HCT116 (cell line): ENCODE results near the gene SESN1. TPM values are rescaled to one million over a fixed set of nuclear protein-coding genes. Genes with fewer than 3 reads are reported as not detected.

Experiments used
- ATAC-seq: fragments of 200-7000 bp; cut with Tn5 transposase; 2 replicates; pipeline ENCODE4 v1.9.1; 2020; ENCODE audit warnings: mild to moderate bottlenecking, moderate library complexity
- BruUV-seq: library from RNA; stranded (reverse); fragments of 400-500 nt; replicated peaks from 2 replicates; lab custom pipeline; 2021; lab: Mats Ljungman, UMichigan
- CTCF ChIA-PET: fragments of 300-600 bp; sonication (Branson Sonifier 250); formaldehyde crosslinking; loops from one replicate; lab custom pipeline; 2021; ENCODE audit warnings: antibody characterized with exemption; lab: Charles Lee
- POLR2A ChIA-PET: fragments of 300-600, 350-600 bp; sonication (Branson Sonifier 250); formaldehyde crosslinking; loops from one replicate; lab custom pipeline; 2021; ENCODE audit warnings: antibody characterized with exemption; lab: Charles Lee
- RAD21 ChIA-PET, 2 experiments: fragments of 300-600 bp; sonication (Branson Sonifier 250); formaldehyde crosslinking; loops; one replicate each; lab custom pipeline; 2023; ENCODE audit warnings: low total read pairs in 2 of 2; ENCODE audit not compliant: uncharacterized antibody in 2 of 2, unreplicated experiment in 2 of 2, low non-redundant PET in 1 of 2; lab: Charles Lee
- DNase-seq: peaks from one replicate; pipeline ENCODE4 v3.0.0-alpha.2; 2010; ENCODE audit warnings: low read depth, low spot score
- H2AFZ ChIP-seq: fragments of 200-600 bp; shearing (Covaris generic), sonication (generic); 2 replicates; pipeline ENCODE4 v1.6.1; 2017; ENCODE audit warnings: low read depth, mixed run types, mixed read lengths, antibody characterized with exemption, low read length; ENCODE audit not compliant: poor library complexity, severe bottlenecking
- H3K27ac ChIP-seq: 2 replicates; pipeline ENCODE4 v1.5.1; 2012; ENCODE audit warnings: low read depth, low read length
- H3K27me3 ChIP-seq: fragments of 200-600 bp; sonication (generic); 2 replicates; pipeline ENCODE4 v1.6.1; 2016; ENCODE audit warnings: mixed run types, low read length, mixed read lengths; ENCODE audit not compliant: insufficient read depth
- H3K36me3 ChIP-seq, 2 experiments: fragments of 200-500 bp in 1 of 2; fragments of 200-600 bp in 1 of 2; sonication (Bioruptor generic) in 1 of 2; sonication (generic) in 1 of 2; 2 replicates each; pipeline versions ENCODE4 v1.5.1 to v1.6.1; 2014 to 2016; ENCODE audit warnings: low read length in 2 of 2, inconsistent platforms in 1 of 2, mixed read lengths in 1 of 2, mixed run types in 1 of 2; ENCODE audit not compliant: insufficient read depth in 2 of 2, control insufficient read depth in 1 of 2
- H3K4me1 ChIP-seq, 2 experiments: fragments of 200-600 bp in 1 of 2; sonication (generic) in 1 of 2; 2 replicates each; pipeline versions ENCODE4 v1.5.1 to v1.6.1; 2012 to 2017; ENCODE audit warnings: low read length in 2 of 2, inconsistent platforms in 1 of 2, mild to moderate bottlenecking in 1 of 2, mixed read lengths in 1 of 2, mixed run types in 1 of 2, moderate library complexity in 1 of 2; ENCODE audit not compliant: insufficient read depth in 2 of 2, control insufficient read depth in 1 of 2
- H3K4me2 ChIP-seq: fragments of 200-600 bp; sonication (generic); 2 replicates; pipeline ENCODE4 v1.6.1; 2017; ENCODE audit warnings: mixed run types, low read length, mixed read lengths
- H3K4me3 ChIP-seq, 2 experiments: fragments of 200-600 bp in 1 of 2; sonication (generic) in 1 of 2; replicated peaks in 1 of 2; 2 replicates each; pipeline ENCODE4 v1.5.1; 2011 to 2016; ENCODE audit warnings: low read length in 2 of 2, control low read depth in 1 of 2, low read depth in 1 of 2, mild to moderate bottlenecking in 1 of 2, mixed read lengths in 1 of 2, mixed run types in 1 of 2
- H3K79me2 ChIP-seq: fragments of 200-600 bp; sonication (generic); 2 replicates; pipeline ENCODE4 v1.6.1; 2017; ENCODE audit warnings: mild to moderate bottlenecking, mixed run types, low read length, moderate library complexity, mixed read lengths; ENCODE audit not compliant: insufficient read depth
- H3K9ac ChIP-seq: fragments of 200-600 bp; sonication (generic); 2 replicates; pipeline ENCODE4 v1.6.1; 2016; ENCODE audit warnings: low read length, mixed read lengths
- H3K9me2 ChIP-seq: fragments of 200-600 bp; sonication (generic), shearing (Covaris generic); 2 replicates; pipeline ENCODE4 v1.6.1; 2017; ENCODE audit warnings: mixed run types, mild to moderate bottlenecking, moderate library complexity; ENCODE audit not compliant: insufficient read depth
- H3K9me3 ChIP-seq, 2 experiments: fragments of 200-500 bp in 1 of 2; fragments of 200-600 bp in 1 of 2; sonication (Bioruptor generic) in 1 of 2; sonication (generic) in 1 of 2; 2 replicates each; pipeline ENCODE4 v1.6.1; 2014 to 2017; ENCODE audit warnings: low read length in 2 of 2, mixed read lengths in 2 of 2, inconsistent platforms in 1 of 2, low read depth in 1 of 2, mild to moderate bottlenecking in 1 of 2, mixed run types in 1 of 2, moderate library complexity in 1 of 2; ENCODE audit not compliant: control insufficient read depth in 1 of 2, insufficient read depth in 1 of 2
- H4K20me1 ChIP-seq: fragments of 200-600 bp; sonication (generic), shearing (Covaris generic); 2 replicates; pipeline ENCODE4 v1.6.1; 2017; ENCODE audit warnings: mixed run types, mild to moderate bottlenecking, moderate library complexity; ENCODE audit not compliant: insufficient read depth
- CBX3 ChIP-seq: IDR thresholded peaks from 2 replicates; pipeline ENCODE4 v1.6.1; 2012; ENCODE audit warnings: low read depth
- CEBPB ChIP-seq: IDR thresholded peaks from 2 replicates; pipeline ENCODE4 v1.6.1; 2012; ENCODE audit warnings: low read depth
- EGR1 ChIP-seq: IDR thresholded peaks from 2 replicates; pipeline ENCODE4 v1.6.1; 2012; ENCODE audit warnings: low read depth
- EZH2 ChIP-seq: fragments of 200-600 bp; sonication (generic); IDR thresholded peaks from 2 replicates; pipeline ENCODE4 v1.6.1; 2017; ENCODE audit warnings: antibody characterized with exemption, mixed run types
- EZH2phosphoT487 ChIP-seq: fragments of 200-600 bp; IDR thresholded peaks from 2 replicates; pipeline ENCODE4 v1.6.1; 2018; ENCODE audit warnings: antibody characterized with exemption, borderline replicate concordance
- JUND ChIP-seq: IDR thresholded peaks from 2 replicates; pipeline ENCODE4 v1.6.1; 2012
- POLR2A ChIP-seq: IDR thresholded peaks from 2 replicates; pipeline ENCODE4 v1.7.0; 2011; ENCODE audit warnings: borderline replicate concordance; ENCODE audit not compliant: insufficient read depth, insufficient read length; ENCODE audit errors: extremely low read depth
- POLR2AphosphoS5 ChIP-seq: IDR thresholded peaks from 2 replicates; pipeline ENCODE4 v1.6.1; 2011; ENCODE audit warnings: mild to moderate bottlenecking, low read depth, low read length, moderate library complexity
- RAD21 ChIP-seq: IDR thresholded peaks from 2 replicates; pipeline ENCODE4 v1.6.1; 2012; ENCODE audit warnings: low read depth, mild to moderate bottlenecking
- SIN3A ChIP-seq: IDR thresholded peaks from 2 replicates; pipeline ENCODE4 v1.6.1; 2012; ENCODE audit warnings: low read depth
- SP1 ChIP-seq: IDR thresholded peaks from 2 replicates; pipeline ENCODE4 v1.6.1; 2012; ENCODE audit warnings: low read depth
- SRF ChIP-seq: IDR thresholded peaks from 2 replicates; pipeline ENCODE4 v1.6.1; 2012; ENCODE audit warnings: low read depth
- YY1 ChIP-seq: IDR thresholded peaks from 2 replicates; pipeline ENCODE4 v1.6.1; 2011; ENCODE audit warnings: low read length, low read depth, moderate library complexity, mild to moderate bottlenecking; ENCODE audit not compliant: insufficient replicate concordance; ENCODE audit errors: extremely low read depth
- ZFX ChIP-seq: fragments of 450-650 bp; IDR thresholded peaks from 2 replicates; pipeline ENCODE4 v1.6.1; 2017
- ZNF274 ChIP-seq: fragments of 200-500 bp; sonication (Bioruptor generic); IDR thresholded peaks from 2 replicates; pipeline ENCODE4 v1.6.1; 2014; ENCODE audit warnings: mild to moderate bottlenecking, low read depth, low read length, inconsistent platforms
- intact Hi-C: fragments of 100-400 bp; cut with micrococcal nuclease; formaldehyde crosslinking; loops from 2 replicates; pipeline ENCODE4 v1.10.0; 2022
- total RNA-seq: library from RNA; stranded (reverse); gene quantifications from one replicate; pipeline ENCODE4 v1.2.1, GENCODE V29; 2021; ENCODE audit not compliant: unreplicated experiment
- TF ChIP-seq, protein P1 (sequence below): IDR thresholded peaks from 2 replicates; pipeline ENCODE4 v1.6.1; 2011; ENCODE audit warnings: mild to moderate bottlenecking, low read length, moderate library complexity; ENCODE audit not compliant: insufficient replicate concordance; ENCODE audit errors: extremely low read depth
- TF ChIP-seq, protein P2 (sequence below): IDR thresholded peaks from 2 replicates; pipeline ENCODE4 v1.6.1; 2012
- TF ChIP-seq, protein P3 (sequence below), 3 experiments: fragments of 200-600 bp in 1 of 3; sonication (generic) in 1 of 3; IDR thresholded peaks in 2 of 3; conservative IDR thresholded peaks in 1 of 3; 2 replicates each; pipeline ENCODE4 v1.5.1; 2012 to 2017; ENCODE audit warnings: low read depth in 2 of 3, low read length in 2 of 3, antibody characterized with exemption in 1 of 3, borderline replicate concordance in 1 of 3, control low read depth in 1 of 3, mild to moderate bottlenecking in 1 of 3, mixed read lengths in 1 of 3, mixed run types in 1 of 3, moderate library complexity in 1 of 3; ENCODE audit not compliant: insufficient read depth in 1 of 3
- TF ChIP-seq, protein P4 (sequence below): IDR thresholded peaks from 2 replicates; pipeline ENCODE4 v1.6.1; 2012

Gene SESN1
- total RNA-seq, 1 experiment from 2014 or later, result 9.3 TPM

DNA sequence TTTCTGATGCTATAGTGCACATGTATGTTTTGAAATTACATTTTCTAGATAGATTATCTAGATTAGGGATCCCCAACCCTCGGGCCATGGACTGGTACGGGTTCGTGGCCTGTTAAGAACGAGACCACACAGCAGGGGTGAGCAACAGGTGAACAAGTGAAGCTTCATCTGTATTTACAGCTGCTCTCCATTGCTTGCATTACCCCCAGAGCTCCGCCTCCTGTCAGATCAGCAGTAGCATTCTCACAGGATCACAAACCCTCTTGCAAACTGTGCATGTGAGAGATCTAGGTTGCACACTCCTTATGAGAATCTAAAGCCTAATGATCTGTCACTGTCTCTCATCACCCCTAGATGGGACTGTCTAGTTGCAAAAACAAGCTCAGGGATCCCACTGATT is 11.0 kb upstream of the SESN1 start:
- H3K4me2 ChIP-seq, result no peak overlapping the region
- no peaks in the 10 kb centered on the region for H3K36me3 ChIP-seq
- H3K27ac ChIP-seq, result no peak overlapping the region
- RAD21 ChIA-PET, result no interaction called here
- no peaks in the 10 kb centered on the region; the same call in 1 of the 2 replicates for H4K20me1 ChIP-seq
- POLR2A ChIA-PET, result no interaction called here
- no peak overlapping the region for H3K4me3 ChIP-seq
- intact Hi-C loops, result no loop called here
- H3K9ac ChIP-seq, result no peak overlapping the region
- TF ChIP-seq, protein P1, sequence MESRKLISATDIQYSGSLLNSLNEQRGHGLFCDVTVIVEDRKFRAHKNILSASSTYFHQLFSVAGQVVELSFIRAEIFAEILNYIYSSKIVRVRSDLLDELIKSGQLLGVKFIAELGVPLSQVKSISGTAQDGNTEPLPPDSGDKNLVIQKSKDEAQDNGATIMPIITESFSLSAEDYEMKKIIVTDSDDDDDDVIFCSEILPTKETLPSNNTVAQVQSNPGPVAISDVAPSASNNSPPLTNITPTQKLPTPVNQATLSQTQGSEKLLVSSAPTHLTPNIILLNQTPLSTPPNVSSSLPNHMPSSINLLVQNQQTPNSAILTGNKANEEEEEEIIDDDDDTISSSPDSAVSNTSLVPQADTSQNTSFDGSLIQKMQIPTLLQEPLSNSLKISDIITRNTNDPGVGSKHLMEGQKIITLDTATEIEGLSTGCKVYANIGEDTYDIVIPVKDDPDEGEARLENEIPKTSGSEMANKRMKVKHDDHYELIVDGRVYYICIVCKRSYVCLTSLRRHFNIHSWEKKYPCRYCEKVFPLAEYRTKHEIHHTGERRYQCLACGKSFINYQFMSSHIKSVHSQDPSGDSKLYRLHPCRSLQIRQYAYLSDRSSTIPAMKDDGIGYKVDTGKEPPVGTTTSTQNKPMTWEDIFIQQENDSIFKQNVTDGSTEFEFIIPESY, result no peak
- TF ChIP-seq ZFX, result no peak
- TF ChIP-seq POLR2A, result no peak
- no peak for TF ChIP-seq YY1
- TF ChIP-seq, protein P2, sequence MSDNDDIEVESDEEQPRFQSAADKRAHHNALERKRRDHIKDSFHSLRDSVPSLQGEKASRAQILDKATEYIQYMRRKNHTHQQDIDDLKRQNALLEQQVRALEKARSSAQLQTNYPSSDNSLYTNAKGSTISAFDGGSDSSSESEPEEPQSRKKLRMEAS, result no peak
- TF ChIP-seq, protein P3, sequence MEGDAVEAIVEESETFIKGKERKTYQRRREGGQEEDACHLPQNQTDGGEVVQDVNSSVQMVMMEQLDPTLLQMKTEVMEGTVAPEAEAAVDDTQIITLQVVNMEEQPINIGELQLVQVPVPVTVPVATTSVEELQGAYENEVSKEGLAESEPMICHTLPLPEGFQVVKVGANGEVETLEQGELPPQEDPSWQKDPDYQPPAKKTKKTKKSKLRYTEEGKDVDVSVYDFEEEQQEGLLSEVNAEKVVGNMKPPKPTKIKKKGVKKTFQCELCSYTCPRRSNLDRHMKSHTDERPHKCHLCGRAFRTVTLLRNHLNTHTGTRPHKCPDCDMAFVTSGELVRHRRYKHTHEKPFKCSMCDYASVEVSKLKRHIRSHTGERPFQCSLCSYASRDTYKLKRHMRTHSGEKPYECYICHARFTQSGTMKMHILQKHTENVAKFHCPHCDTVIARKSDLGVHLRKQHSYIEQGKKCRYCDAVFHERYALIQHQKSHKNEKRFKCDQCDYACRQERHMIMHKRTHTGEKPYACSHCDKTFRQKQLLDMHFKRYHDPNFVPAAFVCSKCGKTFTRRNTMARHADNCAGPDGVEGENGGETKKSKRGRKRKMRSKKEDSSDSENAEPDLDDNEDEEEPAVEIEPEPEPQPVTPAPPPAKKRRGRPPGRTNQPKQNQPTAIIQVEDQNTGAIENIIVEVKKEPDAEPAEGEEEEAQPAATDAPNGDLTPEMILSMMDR (IDR thresholded peaks at IDR 0.05 in 2 of 3, conservative IDR thresholded peaks at IDR 0.05 in 1 of 3; ENCODE audit: borderline replicate concordance in 1 of 3, insufficient read depth in 1 of 3, low read depth in 2 of 3, low read length in 2 of 3), result no peak
- no peak for TF ChIP-seq SP1
- TF ChIP-seq EZH2, result no peak
- no peak for TF ChIP-seq CBX3
- no peak for TF ChIP-seq JUND
- no peak for TF ChIP-seq ZNF274
- no peak for TF ChIP-seq CEBPB
- no peak for TF ChIP-seq EZH2phosphoT487
- TF ChIP-seq, protein P4, sequence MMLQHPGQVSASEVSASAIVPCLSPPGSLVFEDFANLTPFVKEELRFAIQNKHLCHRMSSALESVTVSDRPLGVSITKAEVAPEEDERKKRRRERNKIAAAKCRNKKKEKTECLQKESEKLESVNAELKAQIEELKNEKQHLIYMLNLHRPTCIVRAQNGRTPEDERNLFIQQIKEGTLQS, result no peak
- TF ChIP-seq SRF, result no peak
- no peak for TF ChIP-seq EGR1
- no peak for TF ChIP-seq RAD21
- TF ChIP-seq POLR2AphosphoS5, result no peak
- no peak for TF ChIP-seq SIN3A
- BruUV-seq, result no TSS peak
- no peaks in the 10 kb centered on the region for H3K4me1 ChIP-seq
- DNase-seq, result no peak
- CTCF ChIA-PET, result no interaction called here
- no peak for ATAC-seq
- H3K79me2 ChIP-seq, result peaks cover 30% of the 10 kb centered on the region
- no peaks in the 10 kb centered on the region for H3K9me2 ChIP-seq
- H2AFZ ChIP-seq, result no peak overlapping the region
- no peaks in the 10 kb centered on the region for H3K9me3 ChIP-seq
- no peaks in the 10 kb centered on the region for H3K27me3 ChIP-seq
